GM21786 (cell line): Measurements from ENCODE around the gene HECTD4.

ENCODE experiments used
- ATAC-seq: cut with Tn5 transposase; IDR thresholded peaks from one replicate; pipeline ENCODE4 v1.9.1; 2021; ENCODE audit not compliant: unreplicated experiment

Gene HECTD4

DNA sequence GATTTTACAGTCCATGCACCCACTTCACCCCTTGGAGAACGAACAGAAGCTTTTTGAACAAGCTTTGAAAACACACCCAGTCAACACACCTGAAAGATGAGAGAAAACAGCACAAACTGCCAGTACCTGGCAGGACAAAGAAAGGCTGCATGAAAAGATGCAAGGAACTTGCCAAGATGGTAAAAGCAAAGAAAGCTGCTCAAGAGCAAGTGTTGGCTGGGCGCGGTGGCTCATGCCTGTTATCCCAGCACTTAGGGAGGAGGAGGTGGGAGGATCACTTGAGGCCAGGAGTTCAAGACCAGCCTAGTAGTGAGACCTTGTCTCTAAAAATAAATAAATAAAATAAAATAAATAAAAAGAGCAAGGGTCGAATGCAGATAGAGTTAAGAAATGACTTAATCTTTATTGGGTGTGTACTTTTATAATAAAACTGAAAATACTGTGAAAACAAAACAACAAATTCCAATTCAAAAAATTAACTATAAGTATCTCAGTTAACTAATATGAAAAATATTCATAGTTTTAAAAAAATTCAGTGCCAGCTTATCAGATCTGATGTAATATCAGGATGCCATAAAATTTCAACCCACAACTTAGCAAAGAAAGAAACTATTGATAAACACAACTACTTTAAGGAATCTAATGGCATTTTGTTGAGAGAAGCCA is 59.2 kb downstream of the HECTD4 start:
- ATAC-seq, result no peak

DNA sequence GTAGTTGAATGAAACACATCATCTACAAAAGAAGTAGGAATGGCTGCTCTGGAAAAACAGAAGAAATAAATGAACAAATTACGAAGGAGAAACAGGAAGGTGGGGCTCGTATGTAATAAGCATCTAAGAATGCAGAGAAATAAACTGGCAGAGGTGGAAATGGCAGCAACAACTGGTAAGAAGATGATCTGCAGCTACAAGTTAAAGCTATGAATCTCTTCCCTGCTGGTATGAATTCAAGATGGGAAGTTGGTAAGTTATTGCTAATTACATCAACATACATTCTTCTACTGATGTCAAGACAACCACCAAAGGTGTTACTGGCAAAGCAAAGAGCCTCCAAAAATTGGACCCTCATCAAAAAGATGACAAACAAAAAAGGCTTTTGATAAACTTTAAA is 59.8 kb downstream of the HECTD4 start:
- ATAC-seq, result no peak

DNA sequence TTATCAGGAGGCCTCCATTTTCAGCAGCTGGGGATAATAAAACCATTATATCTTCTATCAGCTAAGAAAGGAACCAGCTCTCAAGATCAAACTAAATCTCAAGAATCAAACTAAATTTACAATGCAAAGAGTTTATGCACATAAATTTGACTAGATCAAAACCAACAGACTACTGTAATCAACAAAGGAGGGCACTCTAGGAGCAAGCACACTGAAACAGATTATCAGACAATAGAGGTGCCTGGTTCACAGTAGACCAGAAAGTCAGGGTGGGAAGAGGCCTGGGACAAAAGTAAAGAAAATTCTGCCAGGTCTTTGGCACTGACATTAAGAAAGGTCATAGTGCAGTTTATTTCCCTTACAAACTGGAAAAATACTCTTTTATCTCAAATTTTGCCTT is 61.0 kb downstream of the HECTD4 start:
- no peak for ATAC-seq

DNA sequence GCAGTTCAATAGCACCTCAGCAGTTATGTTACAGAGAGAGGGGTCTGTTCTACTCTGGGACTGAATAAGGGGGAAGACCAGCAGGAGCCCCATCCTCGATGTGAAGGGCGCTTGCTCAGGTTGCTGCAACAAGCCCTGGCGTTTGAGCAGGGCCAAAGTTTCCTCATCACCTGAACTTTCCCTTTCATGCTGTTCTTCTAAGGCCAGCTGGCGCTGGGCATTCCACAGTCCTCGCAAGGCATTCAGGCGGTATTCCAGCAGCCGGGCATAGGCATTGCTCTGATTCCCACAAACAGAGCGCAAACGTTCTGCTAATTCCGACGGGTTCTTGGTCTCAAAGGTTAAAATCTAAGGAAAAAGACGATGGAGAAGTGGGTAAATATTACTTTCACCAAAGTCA is 62.8 kb downstream of the HECTD4 start:
- no peak for ATAC-seq

DNA sequence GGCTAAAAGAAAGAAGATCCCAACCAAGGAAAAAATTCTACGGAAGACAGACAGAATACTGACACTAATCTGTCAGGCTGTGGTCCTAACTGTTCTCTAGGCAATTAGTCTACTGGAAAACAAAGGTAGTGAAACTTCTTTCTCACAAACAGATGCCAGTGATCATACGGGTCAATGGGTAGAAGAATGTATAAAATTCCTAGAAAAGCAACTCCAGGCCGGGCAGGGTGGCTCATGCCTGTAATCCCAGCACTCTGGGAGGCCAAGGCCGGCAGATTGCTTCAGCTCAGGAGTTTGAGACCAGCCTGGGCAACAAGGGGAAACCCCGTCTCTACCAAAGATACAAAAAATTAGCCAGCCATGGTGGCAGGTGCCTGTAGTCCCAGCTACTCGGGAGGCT is 64.8 kb downstream of the HECTD4 start:
- no peak for ATAC-seq

DNA sequence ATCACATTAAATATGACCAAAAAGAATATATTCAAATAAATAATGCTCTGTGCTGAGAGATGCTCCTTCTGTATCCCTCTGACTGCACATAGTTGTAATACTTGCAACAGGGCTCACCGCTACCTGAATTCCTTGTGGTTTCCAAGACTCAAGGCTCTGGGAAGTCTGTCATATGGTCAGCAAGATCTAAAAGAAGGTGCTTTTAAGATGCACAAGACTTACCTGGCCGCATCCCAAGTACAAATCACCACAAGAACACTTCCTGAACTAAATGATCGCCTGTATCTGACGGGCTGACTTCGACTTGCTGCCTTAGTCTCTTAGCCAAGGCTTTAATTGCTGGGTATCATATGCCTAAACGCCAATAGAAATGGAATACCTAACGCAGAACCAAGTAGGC is 67.2 kb downstream of the HECTD4 start:
- ATAC-seq, result no peak

DNA sequence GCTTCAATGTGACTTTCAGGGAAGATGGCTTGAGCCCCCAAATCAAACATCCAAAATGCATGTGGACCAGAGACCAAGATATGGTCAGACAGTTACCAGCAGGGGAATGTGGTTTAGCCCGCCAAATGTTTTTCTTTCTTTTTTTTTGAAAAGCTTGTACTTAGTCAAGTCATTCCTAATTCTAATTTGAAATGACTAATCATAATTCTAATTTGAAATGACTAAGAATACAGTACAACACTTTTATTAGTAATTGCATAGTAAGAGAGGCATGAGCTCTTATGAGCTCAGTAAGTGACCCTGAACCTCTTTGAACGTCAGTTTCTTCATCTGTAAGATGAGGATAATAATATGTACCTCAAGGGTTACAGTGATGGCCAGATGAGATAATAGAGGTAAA is 72.4 kb downstream of the HECTD4 start:
- ATAC-seq, result no peak

DNA sequence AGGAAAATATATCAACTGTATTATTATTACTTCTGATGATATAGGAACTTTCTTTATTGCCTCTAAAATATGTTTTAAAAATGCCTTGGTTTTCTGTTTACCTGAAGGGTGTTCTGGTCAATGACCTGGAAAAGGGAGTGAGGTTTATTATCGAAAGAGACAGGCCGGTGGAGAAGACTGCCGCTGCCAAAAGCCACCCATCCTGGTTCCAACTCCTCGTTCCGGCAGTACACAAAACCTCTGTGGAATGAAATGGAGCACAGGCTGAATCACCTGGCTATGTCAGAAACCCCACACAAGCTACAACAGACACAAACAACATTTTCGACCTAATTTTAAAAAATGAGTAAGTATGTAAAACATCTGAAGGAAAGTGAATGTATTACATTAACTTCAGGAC is 73.6 kb downstream of the HECTD4 start:
- no peak for ATAC-seq

DNA sequence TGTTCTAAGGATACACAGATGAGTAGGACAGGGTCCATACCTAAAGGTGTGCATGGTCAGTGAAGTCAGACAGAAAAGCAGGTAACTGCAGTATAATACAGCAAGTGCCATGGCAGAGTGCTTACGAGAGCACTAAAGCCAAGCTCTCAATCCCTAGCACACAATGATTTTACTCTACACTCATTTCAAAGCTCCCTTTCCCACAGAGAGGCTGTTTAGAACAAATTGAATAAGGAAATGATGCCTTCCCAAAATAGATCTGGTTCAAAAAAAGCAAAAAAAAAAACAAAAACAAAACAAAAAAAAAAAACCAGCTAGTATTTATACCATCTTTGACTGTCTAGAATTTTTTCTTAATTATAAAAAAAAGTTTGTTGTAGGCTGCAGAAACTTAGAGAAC is 74.1 kb downstream of the HECTD4 start:
- ATAC-seq, result no peak

DNA sequence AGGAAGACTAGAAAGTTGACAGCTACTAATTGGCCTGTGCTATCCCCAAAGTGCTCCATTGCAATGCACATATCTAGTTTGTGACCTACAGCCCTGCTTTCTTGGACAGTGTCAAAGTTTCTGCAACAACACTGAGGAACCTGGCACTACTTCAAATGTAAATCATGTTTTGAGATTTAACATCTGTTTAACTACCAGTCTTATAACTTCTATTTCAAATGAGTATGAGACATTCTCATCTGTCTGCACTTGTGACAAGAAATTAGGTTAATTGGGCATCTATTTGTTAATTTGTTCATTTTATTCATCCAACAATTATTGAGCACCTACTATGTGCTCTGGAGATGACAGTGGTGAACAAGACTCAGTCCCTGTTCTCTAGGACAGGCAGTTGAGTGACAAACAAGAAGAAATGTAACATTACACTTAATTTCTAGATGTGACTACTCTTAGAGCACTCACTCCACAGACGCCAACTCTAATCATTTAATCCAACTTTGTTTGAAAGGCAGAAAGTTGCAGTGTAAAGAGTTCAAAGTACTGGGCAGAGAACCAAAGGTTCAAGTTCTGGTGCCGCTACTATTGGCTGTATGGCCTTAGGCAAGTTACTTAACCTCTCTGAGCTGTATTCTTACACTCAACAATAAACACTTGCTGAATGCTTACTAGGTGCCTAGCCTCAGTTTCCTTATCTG is 74.8 kb downstream of the HECTD4 start:
- no peak for ATAC-seq

DNA sequence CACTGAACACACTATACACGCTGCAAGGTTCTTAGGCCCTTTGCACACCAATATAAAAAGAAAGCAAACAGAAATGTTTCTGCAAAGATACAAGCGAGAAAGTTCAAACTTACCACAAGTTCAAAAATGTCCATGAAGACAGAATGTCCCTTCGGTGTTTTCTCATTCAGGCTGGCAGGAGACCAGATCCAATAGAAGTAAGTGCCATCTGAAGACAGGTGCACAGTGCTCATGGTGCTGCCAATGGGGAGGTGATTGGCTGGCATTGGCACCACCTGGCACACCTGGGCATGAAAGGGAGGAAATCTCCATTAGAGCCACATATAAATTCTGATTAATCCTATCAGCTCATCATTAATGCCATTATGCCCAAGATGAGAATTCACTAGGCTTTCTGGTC is 76.3 kb downstream of the HECTD4 start:
- no peak for ATAC-seq

DNA sequence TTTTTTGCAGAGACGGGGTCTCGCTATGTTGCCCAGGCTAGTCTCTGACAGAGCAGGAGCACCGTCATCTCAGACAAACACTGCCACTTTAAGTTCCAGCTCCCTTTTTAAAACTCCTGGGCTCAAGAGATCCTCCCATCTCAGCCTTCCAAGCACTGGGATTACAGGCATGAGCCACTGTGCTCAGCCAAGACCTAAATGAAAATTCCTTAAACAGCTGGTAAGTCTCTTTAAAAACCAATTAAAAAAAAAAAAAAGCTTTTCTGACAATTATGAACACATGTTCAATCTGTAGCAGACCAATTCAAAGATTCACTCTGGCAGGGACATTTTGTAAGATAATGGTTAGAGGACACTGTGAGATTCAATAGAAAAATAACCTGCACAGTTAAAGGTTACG is 77.8 kb downstream of the HECTD4 start:
- no peak for ATAC-seq

DNA sequence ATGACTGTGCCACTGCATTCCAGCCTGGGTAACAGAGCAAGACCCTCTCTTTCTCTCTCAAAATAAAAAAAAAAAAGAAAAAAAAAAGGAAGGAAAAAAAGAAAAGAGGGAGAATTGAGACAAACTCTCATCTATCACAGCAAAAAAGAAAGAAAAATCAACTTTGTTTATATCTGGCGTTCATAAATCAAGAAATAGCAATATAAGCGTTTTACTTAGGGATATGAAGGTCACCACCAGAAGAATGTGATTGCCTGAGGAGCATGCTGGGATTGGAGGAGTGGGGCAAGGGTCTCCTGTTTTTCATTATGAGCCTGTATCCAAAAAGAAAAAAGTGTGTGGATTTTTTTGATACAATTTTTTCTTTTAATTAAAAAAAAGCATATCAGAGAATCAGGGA is 78.4 kb downstream of the HECTD4 start:
- ATAC-seq, result no peak

DNA sequence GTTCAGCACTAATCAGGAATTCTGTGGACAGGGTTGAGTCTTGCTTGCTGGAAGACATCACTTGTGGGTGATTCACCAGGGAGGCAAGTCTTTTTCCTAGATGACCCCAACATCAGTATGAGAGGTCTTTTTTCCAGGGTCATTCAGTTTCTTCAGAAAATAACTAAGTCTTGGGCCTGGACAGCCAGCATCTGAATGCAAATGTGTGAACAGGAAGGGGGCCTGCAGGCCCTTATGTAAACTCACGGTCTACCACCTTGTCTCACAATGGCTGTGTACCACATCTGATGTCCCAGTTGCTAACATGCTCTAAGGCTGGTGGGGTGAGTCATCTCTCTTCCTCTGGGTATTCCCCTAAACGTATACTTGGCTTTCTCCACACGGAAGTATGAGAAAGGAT is 79.2 kb downstream of the HECTD4 start:
- peak; percentile 99 for ATAC-seq

DNA sequence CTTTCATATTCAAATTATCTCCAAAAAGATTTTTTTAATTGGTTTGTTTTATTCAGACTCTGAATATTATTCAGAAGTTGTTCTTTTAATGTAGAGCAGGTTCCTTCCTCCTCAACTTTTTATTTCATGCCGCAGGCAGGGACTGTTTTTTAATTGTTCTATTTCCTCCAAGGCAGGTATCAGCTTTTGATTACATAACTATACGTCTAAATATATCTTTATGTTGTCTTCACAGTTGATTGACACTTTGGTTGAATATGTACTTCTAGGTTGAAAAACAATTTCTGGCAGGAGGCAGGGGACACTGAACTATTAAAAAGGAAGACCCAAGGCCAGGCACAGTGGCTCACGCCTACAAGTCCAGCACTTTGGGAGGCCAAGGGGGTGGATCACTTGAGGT is 82.5 kb downstream of the HECTD4 start:
- ATAC-seq, result no peak

DNA sequence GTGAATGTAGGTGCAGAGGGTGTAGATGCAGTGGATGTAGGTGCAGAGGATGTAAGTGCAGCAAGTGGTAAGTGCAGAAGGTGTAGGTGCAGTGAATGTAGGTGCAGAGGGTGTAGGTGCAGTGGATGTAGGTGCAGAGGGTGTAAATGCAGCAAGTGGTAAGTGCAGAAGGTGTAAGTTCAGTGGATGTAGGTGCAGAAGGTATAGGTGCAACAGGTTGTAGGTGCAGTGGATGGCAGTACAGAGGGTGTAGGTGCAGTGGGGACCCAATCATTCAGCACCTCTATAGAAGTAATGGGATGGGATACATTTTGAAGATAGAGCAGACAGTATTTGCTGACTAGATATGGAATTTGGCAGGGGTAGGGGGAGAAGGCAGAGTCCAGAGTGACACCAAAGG is 85.0 kb downstream of the HECTD4 start:
- ATAC-seq, result no peak

DNA sequence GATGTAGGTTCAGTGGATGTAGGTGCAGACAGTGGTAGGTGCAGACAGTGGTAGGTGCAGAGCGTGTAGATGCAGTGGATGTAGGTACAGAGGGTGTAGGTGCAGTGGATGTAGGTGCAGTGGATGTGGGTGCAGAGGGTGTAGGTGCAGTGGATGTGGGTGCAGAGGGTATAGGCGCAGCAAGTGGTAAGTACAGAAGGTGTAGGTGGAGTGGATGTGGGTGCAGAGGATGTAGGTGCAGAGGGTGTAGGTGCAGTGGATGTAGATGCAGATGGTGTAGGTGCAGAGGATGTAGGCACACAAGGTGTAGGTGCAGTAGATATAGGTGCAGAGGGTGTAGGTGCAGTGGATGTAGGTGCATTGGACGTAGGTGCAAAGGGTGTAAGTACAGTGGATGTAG is 86.0 kb downstream of the HECTD4 start:
- no peak for ATAC-seq

DNA sequence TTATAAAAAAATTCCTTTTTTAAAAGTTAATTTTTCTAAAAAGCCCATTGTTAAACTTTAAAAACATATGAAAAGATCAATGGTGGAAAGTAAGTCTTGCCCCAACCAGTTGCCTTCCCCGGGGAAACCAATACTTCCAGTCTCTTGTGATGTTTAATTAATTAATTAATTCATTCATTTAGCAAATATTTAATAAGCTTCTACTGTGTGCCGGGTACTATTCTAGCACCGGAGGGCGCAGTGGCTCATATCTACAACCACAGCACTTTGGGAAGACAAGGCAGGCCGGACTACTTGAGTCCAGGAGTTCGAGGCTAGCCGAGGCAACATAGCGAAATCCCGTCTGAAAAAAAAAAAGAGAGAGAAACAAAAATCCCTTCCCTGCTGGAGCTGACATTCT is 87.4 kb downstream of the HECTD4 start:
- ATAC-seq, result no peak

DNA sequence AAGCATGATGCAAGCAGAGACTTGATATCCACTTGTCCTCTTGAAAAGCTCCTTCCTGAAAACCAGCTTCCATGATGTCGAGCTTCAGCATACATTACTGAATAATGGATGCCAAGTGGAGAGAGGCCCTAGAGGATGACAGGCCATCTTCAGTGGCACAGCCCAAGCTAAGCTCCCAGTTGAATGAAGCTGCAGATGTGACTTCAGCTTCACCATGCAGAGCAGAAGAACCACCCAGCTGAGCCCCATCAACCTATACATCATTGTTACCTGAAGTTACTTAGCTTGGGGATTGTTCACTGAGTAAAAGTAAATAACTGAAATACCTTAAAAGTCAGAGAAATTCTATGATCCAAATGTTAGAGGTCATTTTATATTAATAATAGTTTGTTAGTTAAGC is 93.6 kb downstream of the HECTD4 start:
- no peak for ATAC-seq

DNA sequence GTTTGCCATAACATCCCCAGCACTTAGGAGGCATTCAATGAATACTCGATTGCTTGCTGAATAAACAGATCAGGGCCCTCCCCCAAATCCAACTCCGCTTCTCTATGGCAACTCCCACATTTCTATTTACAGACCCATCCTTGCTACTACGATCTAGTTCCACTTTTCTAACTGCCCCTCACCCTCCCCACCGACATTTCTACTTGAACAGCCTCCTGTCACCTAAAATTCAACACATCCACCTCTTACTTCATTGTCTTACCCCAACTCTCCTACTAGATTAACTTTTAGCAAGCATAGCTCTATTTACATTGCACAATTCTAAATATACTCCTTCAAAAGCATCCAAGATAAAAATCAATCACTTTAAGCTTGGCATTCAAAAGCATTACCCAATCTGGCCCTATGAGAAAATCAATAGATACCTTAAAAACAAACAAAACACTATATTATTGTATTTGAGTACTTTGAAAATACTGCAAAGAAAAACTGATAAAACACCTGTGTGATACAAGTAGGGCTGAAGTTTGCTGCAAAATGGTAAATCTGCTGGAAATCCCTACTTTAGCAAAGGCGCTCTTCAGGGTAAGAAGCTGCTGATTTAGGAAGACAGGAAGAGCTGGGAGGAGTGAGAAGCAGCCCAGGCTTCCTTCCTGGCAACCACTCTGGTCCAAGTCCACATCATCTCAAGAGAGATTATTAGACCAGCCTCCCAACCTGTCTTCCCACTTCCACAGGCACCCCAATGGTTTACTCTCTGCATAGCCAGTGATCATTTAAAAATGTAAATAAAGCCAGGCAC is 96.4 kb downstream of the HECTD4 start:
- ATAC-seq, result no peak

DNA sequence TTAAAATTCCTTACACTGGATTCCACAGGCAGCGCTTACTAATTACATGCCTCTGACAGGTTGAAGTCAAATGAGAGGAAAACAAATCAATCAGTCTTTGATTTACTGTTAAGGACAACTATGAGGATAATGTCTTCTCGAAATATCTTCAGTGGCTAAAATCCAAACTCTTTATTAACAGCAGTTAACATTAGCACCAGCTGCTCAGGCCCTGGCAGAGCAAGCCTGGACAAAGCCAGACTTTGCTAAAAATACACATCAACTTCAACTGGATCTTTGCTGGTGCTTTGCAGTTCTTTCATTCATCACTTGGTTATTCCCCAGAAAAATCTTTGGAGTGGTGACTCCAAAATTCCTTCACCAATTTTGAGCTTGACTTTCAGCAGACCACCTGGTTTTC is 98.7 kb downstream of the HECTD4 start:
- ATAC-seq, result no peak

DNA sequence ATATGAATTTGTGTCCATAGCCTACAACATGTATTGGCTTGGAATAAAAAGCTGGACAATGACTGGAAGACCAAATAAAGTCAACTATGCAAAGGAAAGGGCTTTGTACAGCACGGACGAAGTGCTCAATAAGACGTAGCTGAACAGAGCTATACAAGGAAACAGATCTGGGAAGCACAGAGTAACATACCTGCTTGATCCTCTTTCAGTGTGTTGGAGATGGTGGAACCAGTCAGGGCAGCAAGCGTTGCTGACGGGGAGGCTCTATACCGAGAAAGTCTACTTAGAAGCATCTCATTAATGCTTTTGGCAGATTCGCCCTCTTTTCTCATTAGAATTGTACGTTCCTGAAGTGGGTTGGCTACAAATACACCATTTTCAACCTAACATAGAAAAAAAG is 99.3 kb downstream of the HECTD4 start:
- ATAC-seq, result no peak
